Activated naive CD4-positive, alpha-beta T cell treated with anti-CD3 and anti-CD28 coated beads, Interleukin-2, amount 50 U/mL, for 72 hours (primary cell): Measurements from ENCODE around the gene BCAS3. TPM values are rescaled to one million over a fixed set of nuclear protein-coding genes. Genes with fewer than 3 reads are reported as not detected.
"Not testable (repeated sequence)": the region's sequence is repeated elsewhere in the genome, so short reads cannot be mapped to it uniquely, and the experiment has no call there.

ENCODE experiments used
- ATAC-seq, 2 donors: fragments of 150-1000 bp; cut with Tn5 transposase; 2 replicates each; pipeline ENCODE4 v1.10.0; 2021; ENCODE audit warnings: mild to moderate bottlenecking in 2 of 2, moderate library complexity in 2 of 2
- DNase-seq, 2 donors: peaks; one replicate each; pipeline ENCODE4 v3.0.0; 2021 to 2022; ENCODE audit warnings: low spot score in 2 of 2
- H3K27ac Mint-ChIP-seq, 2 donors: one replicate each; pipeline ENCODE4 v1.8.0; 2022; ENCODE audit warnings: mild to moderate bottlenecking in 2 of 2, mixed read lengths in 2 of 2
- H3K36me3 Mint-ChIP-seq, 2 donors: one replicate each; pipeline ENCODE4 v1.8.0; 2022; ENCODE audit warnings: mixed read lengths in 2 of 2
- H3K9me3 Mint-ChIP-seq, 2 donors: one replicate each; pipeline ENCODE4 v1.8.0; 2022; ENCODE audit warnings: mixed read lengths in 2 of 2
- total RNA-seq, 2 donors: library from RNA; stranded (reverse); gene quantifications; one replicate each; pipeline ENCODE4 v1.2.3, GENCODE V29; 2022

Gene BCAS3
- total RNA-seq, 2 donors from 2014 or later, result 10.5 to 24.4 TPM

GRCh38 chr17:60661489-60661888, 16.2 kb upstream of the BCAS3 start:
- H3K36me3 Mint-ChIP-seq, result peaks cover 0 to 7% of the 10 kb centered on the region in 2 donors
- ATAC-seq (no peak), DNase-seq (no peak)
- H3K9me3 Mint-ChIP-seq, result no peaks in the 10 kb centered on the region
- H3K27ac Mint-ChIP-seq, result no peak overlapping the region

GRCh38 chr17:60664022-60664421, 13.6 kb upstream of the BCAS3 start:
- H3K9me3 Mint-ChIP-seq, result no peaks in the 10 kb centered on the region
- no peak for DNase-seq
- no peak overlapping the region for H3K27ac Mint-ChIP-seq
- ATAC-seq, result no peak
- peaks cover 0 to 7% of the 10 kb centered on the region in 2 donors for H3K36me3 Mint-ChIP-seq

GRCh38 chr17:60665602-60666001, 12.0 kb upstream of the BCAS3 start:
- Mint-ChIP-seq H3K27ac (no peak overlapping the region), H3K9me3 (no peaks in the 10 kb centered on the region), H3K36me3 (peaks cover 0 to 7% of the 10 kb centered on the region in 2 donors)
- ATAC-seq, result no peak
- DNase-seq, result no peak

- not testable (repeated sequence) for H3K27ac Mint-ChIP-seq, ATAC-seq, DNase-seq, H3K36me3 Mint-ChIP-seq, H3K9me3 Mint-ChIP-seq
These were observed 8.9 kb upstream of the BCAS3 start for GRCh38 chr17:60668741-60669140.

- Mint-ChIP-seq H3K9me3 (peaks cover 4 to 5% of the 10 kb centered on the region in 2 donors), H3K36me3 (no peaks in the 10 kb centered on the region), H3K27ac (no peak overlapping the region)
- DNase-seq (no peak), ATAC-seq (no peak)
These were observed 6.2 kb upstream of the BCAS3 start for GRCh38 chr17:60671482-60671881.

GRCh38 chr17:60674637-60675036, 3.0 kb upstream of the BCAS3 start:
- not testable (repeated sequence) for H3K9me3 Mint-ChIP-seq, H3K36me3 Mint-ChIP-seq, H3K27ac Mint-ChIP-seq, ATAC-seq, DNase-seq

GRCh38 chr17:60675997-60676396, 1.7 kb upstream of the BCAS3 start:
- DNase-seq, result no peak
- H3K27ac Mint-ChIP-seq, result no peak overlapping the region
- peaks cover 4 to 5% of the 10 kb centered on the region in 2 donors for H3K9me3 Mint-ChIP-seq
- H3K36me3 Mint-ChIP-seq, result no peaks in the 10 kb centered on the region
- no peak for ATAC-seq

- DNase-seq (no peak), ATAC-seq (no peak)
- H3K9me3 Mint-ChIP-seq, result peaks cover 4 to 5% of the 10 kb centered on the region in 2 donors
- peak overlapping the region; percentile 93 to 94 for H3K27ac Mint-ChIP-seq
- no peaks in the 10 kb centered on the region for H3K36me3 Mint-ChIP-seq
These were observed 818 bp upstream of the BCAS3 start for GRCh38 chr17:60676758-60677307.

GRCh38 chr17:60678118-60678444, 430 bp downstream of the BCAS3 start:
- Mint-ChIP-seq H3K9me3 (peaks cover 4 to 5% of the 10 kb centered on the region in 2 donors), H3K27ac (peak overlapping the region; percentile 93 to 96), H3K36me3 (no peaks in the 10 kb centered on the region)
- DNase-seq (no peak), ATAC-seq (no peak)

GRCh38 chr17:60679287-60679686, 1.6 kb downstream of the BCAS3 start:
- Mint-ChIP-seq H3K36me3 (no peaks in the 10 kb centered on the region), H3K9me3 (peaks cover 4 to 5% of the 10 kb centered on the region in 2 donors), H3K27ac (peak overlapping the region in 1 of 2 donors; percentile 46)
- ATAC-seq (no peak), DNase-seq (no peak)

GRCh38 chr17:60680754-60681153, 3.1 kb downstream of the BCAS3 start:
- ATAC-seq (no peak), DNase-seq (no peak)
- Mint-ChIP-seq H3K9me3 (no peaks in the 10 kb centered on the region), H3K27ac (no peak overlapping the region), H3K36me3 (no peaks in the 10 kb centered on the region)

GRCh38 chr17:60685437-60685836, 7.8 kb downstream of the BCAS3 start:
- no peak for ATAC-seq
- H3K9me3 Mint-ChIP-seq, result no peaks in the 10 kb centered on the region
- no peak for DNase-seq

GRCh38 chr17:60695960-60696359, 18.3 kb downstream of the BCAS3 start:
- DNase-seq (no peak), ATAC-seq (peak in 1 of 2 donors; percentile 28)
- Mint-ChIP-seq H3K9me3 (no peaks in the 10 kb centered on the region), H3K27ac (peak overlapping the region in 1 of 2 donors; percentile 32), H3K36me3 (no peaks in the 10 kb centered on the region)

More at GRCh38 chr17:60685437-60685836, 7.8 kb downstream of the BCAS3 start:
- Mint-ChIP-seq H3K36me3 (no peaks in the 10 kb centered on the region), H3K27ac (no peak overlapping the region)

- Mint-ChIP-seq H3K27ac (no peak overlapping the region), H3K36me3 (no peaks in the 10 kb centered on the region), H3K9me3 (no peaks in the 10 kb centered on the region)
- ATAC-seq, result no peak
- DNase-seq, result no peak
These were observed 21.4 kb downstream of the BCAS3 start for GRCh38 chr17:60699090-60699489.

- Mint-ChIP-seq H3K9me3 (no peaks in the 10 kb centered on the region), H3K27ac (no peak overlapping the region), H3K36me3 (no peaks in the 10 kb centered on the region)
- no peak for ATAC-seq
- no peak for DNase-seq
These were observed 26.5 kb downstream of the BCAS3 start for GRCh38 chr17:60704170-60704569.

GRCh38 chr17:60712675-60713074, 35.0 kb downstream of the BCAS3 start:
- no peak for ATAC-seq

GRCh38 chr17:60713608-60714007, 36.0 kb downstream of the BCAS3 start:
- H3K27ac Mint-ChIP-seq, result no peak overlapping the region
- no peaks in the 10 kb centered on the region for H3K9me3 Mint-ChIP-seq
- ATAC-seq, result no peak
- no peak for DNase-seq
- H3K36me3 Mint-ChIP-seq, result no peaks in the 10 kb centered on the region

More at GRCh38 chr17:60712675-60713074, 35.0 kb downstream of the BCAS3 start:
- Mint-ChIP-seq H3K36me3 (no peaks in the 10 kb centered on the region), H3K27ac (no peak overlapping the region), H3K9me3 (no peaks in the 10 kb centered on the region)
- no peak for DNase-seq

GRCh38 chr17:60716766-60717165, 39.1 kb downstream of the BCAS3 start:
- Mint-ChIP-seq H3K36me3 (no peaks in the 10 kb centered on the region), H3K9me3 (no peaks in the 10 kb centered on the region), H3K27ac (no peak overlapping the region)
- no peak for DNase-seq
- ATAC-seq, result no peak

GRCh38 chr17:60717814-60718213, 40.2 kb downstream of the BCAS3 start:
- Mint-ChIP-seq H3K36me3 (no peaks in the 10 kb centered on the region), H3K9me3 (no peaks in the 10 kb centered on the region), H3K27ac (no peak overlapping the region)
- no peak for ATAC-seq
- DNase-seq, result no peak
